ENCODE results near the gene NDUFB6.

NDUFB6 gene

DNA sequence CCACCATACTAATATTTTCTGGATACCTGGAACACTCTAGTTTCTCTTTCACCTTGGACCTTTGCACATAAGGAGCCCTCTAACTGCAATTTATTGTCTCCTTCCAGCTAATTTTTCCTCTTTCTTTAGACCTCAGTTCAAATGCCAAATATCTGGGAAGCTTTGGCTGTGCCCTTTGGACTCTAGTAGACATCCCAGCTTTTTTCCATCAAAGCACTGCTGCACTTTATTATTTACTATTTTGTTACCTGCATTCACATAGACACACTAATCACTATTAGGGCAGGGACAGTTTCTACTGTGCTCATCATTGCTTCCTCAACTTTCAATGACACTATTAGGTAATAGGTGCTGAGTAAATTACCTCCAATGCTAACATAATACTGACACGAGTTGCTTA lies 49.0 kb downstream of the NDUFB6 start:
- H3K27me3 ChIP-seq (ENCODE audit: low read depth, low read length), result no peaks in the 10 kb centered on the region
- peaks cover 2% of the 10 kb centered on the region for H3K36me3 ChIP-seq (replicated peaks; ENCODE audit: low read depth, low read length)
- H3K4me3 ChIP-seq (ENCODE audit: low read length), result no peak overlapping the region
- H3K79me2 ChIP-seq (ENCODE audit: low read length), result no peaks in the 10 kb centered on the region
- TF ChIP-seq, protein P1, sequence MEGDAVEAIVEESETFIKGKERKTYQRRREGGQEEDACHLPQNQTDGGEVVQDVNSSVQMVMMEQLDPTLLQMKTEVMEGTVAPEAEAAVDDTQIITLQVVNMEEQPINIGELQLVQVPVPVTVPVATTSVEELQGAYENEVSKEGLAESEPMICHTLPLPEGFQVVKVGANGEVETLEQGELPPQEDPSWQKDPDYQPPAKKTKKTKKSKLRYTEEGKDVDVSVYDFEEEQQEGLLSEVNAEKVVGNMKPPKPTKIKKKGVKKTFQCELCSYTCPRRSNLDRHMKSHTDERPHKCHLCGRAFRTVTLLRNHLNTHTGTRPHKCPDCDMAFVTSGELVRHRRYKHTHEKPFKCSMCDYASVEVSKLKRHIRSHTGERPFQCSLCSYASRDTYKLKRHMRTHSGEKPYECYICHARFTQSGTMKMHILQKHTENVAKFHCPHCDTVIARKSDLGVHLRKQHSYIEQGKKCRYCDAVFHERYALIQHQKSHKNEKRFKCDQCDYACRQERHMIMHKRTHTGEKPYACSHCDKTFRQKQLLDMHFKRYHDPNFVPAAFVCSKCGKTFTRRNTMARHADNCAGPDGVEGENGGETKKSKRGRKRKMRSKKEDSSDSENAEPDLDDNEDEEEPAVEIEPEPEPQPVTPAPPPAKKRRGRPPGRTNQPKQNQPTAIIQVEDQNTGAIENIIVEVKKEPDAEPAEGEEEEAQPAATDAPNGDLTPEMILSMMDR (IDR thresholded peaks at IDR 0.05; ENCODE audit: low read depth, low read length), result no peak
- no peak for TF ChIP-seq EZH2phosphoT487 (IDR thresholded peaks at IDR 0.05; ENCODE audit: low read depth)
- H4K20me1 ChIP-seq (ENCODE audit: insufficient read depth, low read length), result no peaks in the 10 kb centered on the region
- H3K4me1 ChIP-seq (ENCODE audit: low read length), result peaks cover 9% of the 10 kb centered on the region
- H3K9me3 ChIP-seq (ENCODE audit: insufficient read depth, low read length), result no peaks in the 10 kb centered on the region
- no peak overlapping the region for H3K4me2 ChIP-seq (ENCODE audit: low read length)
- no peak overlapping the region for H3K27ac ChIP-seq (ENCODE audit: low read length)
- H2AFZ ChIP-seq (ENCODE audit: low read depth, low read length), result no peak overlapping the region
- no peak overlapping the region for H3K9ac ChIP-seq (ENCODE audit: low read length)

DNA sequence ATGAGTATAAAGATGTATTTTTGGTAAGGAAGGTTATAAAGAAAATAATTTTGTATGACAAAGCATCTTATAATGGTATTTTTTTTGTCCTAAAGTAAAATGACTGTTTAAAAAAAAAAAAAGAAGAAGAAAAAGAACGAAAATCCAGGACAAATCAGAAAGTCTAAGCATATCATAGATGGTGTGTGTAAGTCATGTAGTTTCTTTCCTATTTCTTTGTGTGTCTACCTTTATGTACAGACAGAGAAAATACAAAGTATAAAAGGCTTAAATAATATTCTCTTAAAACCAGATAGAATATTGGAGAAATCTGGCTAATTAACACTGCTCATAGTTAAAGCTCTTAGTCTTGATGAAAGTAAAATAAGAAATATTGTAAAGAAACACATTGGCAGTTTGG lies 54.7 kb downstream of the NDUFB6 start:
- no peak overlapping the region for H3K9ac ChIP-seq (ENCODE audit: low read length)
- no peak for TF ChIP-seq EZH2phosphoT487 (IDR thresholded peaks at IDR 0.05; ENCODE audit: low read depth)
- TF ChIP-seq, protein P1 (IDR thresholded peaks at IDR 0.05; ENCODE audit: low read depth, low read length), result no peak
- H3K4me2 ChIP-seq (ENCODE audit: low read length), result no peak overlapping the region
- H3K36me3 ChIP-seq (replicated peaks; ENCODE audit: low read depth, low read length), result peaks cover 2% of the 10 kb centered on the region
- H3K27me3 ChIP-seq (ENCODE audit: low read depth, low read length), result no peaks in the 10 kb centered on the region
- no peak overlapping the region for H3K4me3 ChIP-seq (ENCODE audit: low read length)
- no peaks in the 10 kb centered on the region for H4K20me1 ChIP-seq (ENCODE audit: insufficient read depth, low read length)
- no peaks in the 10 kb centered on the region for H3K79me2 ChIP-seq (ENCODE audit: low read length)
- H3K4me1 ChIP-seq (ENCODE audit: low read length), result no peaks in the 10 kb centered on the region
- H3K9me3 ChIP-seq (ENCODE audit: insufficient read depth, low read length), result peaks cover 16% of the 10 kb centered on the region; the same call in 1 of the 2 replicates
- H3K27ac ChIP-seq (ENCODE audit: low read length), result no peak overlapping the region
- no peak overlapping the region for H2AFZ ChIP-seq (ENCODE audit: low read depth, low read length)

DNA sequence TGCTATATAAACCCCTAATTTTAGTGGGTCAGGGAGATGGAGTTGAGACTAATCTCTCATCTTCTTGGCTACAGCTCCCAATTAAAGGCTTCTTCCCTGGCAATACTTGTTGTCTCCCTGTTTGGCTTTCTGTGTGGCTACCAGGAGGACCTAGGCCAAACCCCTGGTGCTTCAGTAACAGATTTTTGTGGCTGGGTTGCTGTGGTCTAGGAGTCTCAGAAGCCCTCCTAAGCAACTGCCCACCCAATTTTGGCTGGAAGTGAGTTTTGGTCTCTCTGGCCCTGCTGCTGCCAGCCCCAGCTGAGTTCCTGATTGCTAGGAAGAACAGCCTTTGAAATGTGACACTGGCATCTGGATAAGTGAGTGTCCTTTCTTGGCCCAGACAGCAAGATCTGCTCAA lies 56.7 kb downstream of the NDUFB6 start:
- Histone ChIP-seq H3K27me3 (ENCODE audit: low read depth, low read length) (no peaks in the 10 kb centered on the region), H3K9me3 (ENCODE audit: insufficient read depth, low read length) (peaks cover 16% of the 10 kb centered on the region; the same call in 1 of the 2 replicates), H4K20me1 (ENCODE audit: insufficient read depth, low read length) (no peaks in the 10 kb centered on the region), H3K9ac (ENCODE audit: low read length) (no peak overlapping the region), H3K27ac (ENCODE audit: low read length) (no peak overlapping the region), H3K79me2 (ENCODE audit: low read length) (no peaks in the 10 kb centered on the region), H2AFZ (ENCODE audit: low read depth, low read length) (no peak overlapping the region), H3K4me1 (ENCODE audit: low read length) (no peaks in the 10 kb centered on the region), H3K4me3 (ENCODE audit: low read length) (no peak overlapping the region), H3K4me2 (ENCODE audit: low read length) (no peak overlapping the region), H3K36me3 (replicated peaks; ENCODE audit: low read depth, low read length) (peaks cover 2% of the 10 kb centered on the region)
- no peak for TF ChIP-seq EZH2phosphoT487 (IDR thresholded peaks at IDR 0.05; ENCODE audit: low read depth)
- TF ChIP-seq, protein P1 (IDR thresholded peaks at IDR 0.05; ENCODE audit: low read depth, low read length), result no peak

DNA sequence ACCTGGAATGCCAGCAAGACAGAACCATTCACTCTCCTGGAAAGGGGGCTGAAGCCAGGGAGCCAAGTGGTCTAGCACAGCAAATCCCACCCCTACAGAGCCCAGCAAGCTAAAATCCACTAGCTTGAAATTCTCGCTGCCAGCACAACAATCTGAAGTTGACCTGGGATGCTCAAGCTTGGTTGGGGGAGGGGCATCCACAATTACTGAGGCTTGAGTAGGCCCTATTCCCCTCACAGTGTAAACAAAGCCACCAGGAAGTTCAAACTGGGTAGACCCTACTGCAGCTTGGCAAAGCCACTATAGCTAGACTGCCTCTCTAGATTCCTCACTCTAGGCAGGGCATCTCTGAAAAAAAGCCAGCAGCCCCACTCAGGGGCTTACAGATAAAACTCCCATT lies 64.2 kb downstream of the NDUFB6 start:
- H3K4me1 ChIP-seq (ENCODE audit: low read length), result no peaks in the 10 kb centered on the region
- no peak overlapping the region for H3K4me3 ChIP-seq (ENCODE audit: low read length)
- TF ChIP-seq EZH2phosphoT487 (IDR thresholded peaks at IDR 0.05; ENCODE audit: low read depth), result no peak
- TF ChIP-seq, protein P1 (IDR thresholded peaks at IDR 0.05; ENCODE audit: low read depth, low read length), result no peak
- no peak overlapping the region for H2AFZ ChIP-seq (ENCODE audit: low read depth, low read length)
- no peak overlapping the region for H3K27ac ChIP-seq (ENCODE audit: low read length)
- H3K9me3 ChIP-seq (ENCODE audit: insufficient read depth, low read length), result no peaks in the 10 kb centered on the region
- no peaks in the 10 kb centered on the region for H3K36me3 ChIP-seq (replicated peaks; ENCODE audit: low read depth, low read length)
- no peaks in the 10 kb centered on the region for H3K79me2 ChIP-seq (ENCODE audit: low read length)
- H4K20me1 ChIP-seq (ENCODE audit: insufficient read depth, low read length), result no peaks in the 10 kb centered on the region
- H3K4me2 ChIP-seq (ENCODE audit: low read length), result no peak overlapping the region
- no peak overlapping the region for H3K9ac ChIP-seq (ENCODE audit: low read length)
- H3K27me3 ChIP-seq (ENCODE audit: low read depth, low read length), result no peaks in the 10 kb centered on the region

All from OCI-LY3 (cell line).